ENCODE data around the gene MCCD1. TPM values are rescaled to one million over a fixed set of nuclear protein-coding genes. Genes with fewer than 3 reads are reported as not detected.
A peak's percentile ranks its signal among the peaks of the same experiment; 100 is the strongest.
"Not testable (repeated sequence)": the region's sequence is repeated elsewhere in the genome, so short reads cannot be mapped to it uniquely, and the experiment has no call there.

The MCCD1 gene
- total RNA-seq, 1 donor from 2014 or later = not detected

DNA sequence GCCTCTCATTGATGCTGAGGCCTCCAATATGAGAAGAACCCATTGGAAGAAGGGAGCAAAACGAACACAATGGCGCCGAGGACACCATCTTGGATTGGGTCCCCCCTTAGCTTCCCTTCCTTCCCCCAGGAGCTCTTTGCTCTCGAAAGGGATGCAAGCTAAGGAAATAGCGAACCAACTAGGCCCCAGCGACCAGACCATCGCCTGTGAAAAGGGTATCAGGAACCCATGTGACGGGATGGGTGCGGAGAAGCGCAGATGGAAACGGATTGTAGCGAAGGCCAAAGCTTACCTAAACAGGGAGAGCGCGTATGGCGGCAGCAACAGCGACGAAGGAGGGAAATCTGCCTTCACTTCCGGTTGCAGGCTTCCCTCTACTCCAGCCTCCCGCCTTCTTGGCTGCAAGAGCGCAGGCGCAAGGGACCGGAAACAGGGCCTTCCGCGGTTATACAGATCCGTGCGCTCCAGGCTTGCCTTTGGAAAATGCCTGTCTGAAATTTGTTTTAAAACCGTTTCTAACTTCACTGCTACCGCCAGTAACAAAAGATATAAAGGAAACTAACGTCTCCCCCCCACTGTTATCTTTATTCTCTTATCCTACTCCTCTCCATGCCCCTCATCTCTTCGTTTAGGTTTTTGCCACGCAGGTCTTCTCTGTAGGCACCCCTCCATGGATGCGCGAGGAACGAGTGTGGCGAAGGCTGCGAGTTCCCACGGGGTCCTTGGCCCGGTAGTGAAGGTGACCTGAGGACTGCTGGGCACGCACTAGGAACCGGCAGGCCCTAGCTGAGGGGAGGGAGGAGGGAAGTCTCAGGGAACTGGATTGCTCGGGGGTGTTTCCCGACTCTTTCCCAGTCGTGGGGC lies 13.1 kb downstream of the MCCD1 start, which contains the start of gene DDX39B:
Gene DDX39B (minus strand): TSS at position 346 of the 864 bp plus-strand sequence. CDS start 1,471 bp downstream, outside the sequence.
- peak; percentile 97 for DNase-seq (ENCODE audit: low spot score)

DNA sequence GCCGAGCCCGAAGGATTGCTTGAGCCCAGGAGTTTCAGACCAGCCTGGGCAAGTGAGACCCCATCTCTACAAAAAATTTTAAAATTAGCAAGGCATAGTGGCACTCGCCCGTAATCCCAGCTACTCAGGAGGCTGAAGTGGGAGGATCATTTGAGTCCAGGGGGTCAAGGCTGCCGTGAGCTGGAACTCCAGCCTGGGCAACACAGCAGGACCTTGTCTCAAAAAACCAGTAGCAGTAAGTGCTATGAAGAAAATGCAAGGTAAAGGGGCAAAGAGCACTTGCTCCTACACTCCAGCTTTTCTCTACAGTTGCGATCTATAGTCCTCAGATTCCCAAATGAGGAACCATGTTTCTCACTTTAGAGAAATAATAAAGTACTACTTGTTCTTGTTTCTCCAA lies 14.9 kb downstream of the MCCD1 start:
- DNase-seq (ENCODE audit: low spot score) = no peak

DNA sequence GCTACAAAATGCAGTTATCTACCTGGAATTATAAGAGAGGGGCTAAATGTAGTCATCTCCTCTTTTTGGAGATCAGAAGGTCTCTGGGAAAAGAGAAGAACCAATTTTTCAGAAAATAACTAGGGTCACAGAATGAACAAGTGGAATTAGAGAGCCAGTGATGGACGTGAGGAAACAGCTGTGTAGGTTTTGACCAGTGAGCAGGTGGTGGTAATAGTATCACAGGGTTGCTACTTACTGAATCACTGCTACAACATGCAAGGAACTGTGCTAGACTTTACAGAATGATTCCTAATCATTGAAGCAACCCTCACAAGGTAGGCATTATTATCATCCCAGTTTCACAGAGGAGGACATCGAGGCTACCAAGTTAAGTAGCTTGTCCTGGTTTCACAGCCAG lies 15.9 kb downstream of the MCCD1 start:
- no peak for DNase-seq (ENCODE audit: low spot score)

DNA sequence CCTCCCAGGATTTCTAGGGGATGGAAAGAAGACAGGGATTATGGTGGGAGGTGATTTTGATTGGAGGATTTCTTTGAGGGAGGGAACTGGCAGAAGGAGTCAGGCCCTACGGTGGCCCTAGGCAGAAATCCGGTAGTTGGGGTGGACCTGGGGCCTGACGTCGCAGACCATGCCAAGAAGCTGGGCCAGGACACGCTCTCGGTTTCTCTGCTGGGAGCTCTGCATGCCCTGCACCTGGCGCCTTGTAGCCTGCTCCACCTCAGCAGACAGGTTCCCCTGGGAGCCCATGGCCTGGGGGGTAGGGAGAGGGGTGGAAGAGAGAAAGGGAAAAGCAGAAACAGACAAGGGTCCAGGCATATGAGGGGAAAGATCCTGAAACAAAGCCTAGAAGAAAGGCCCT lies 16.5 kb downstream of the MCCD1 start:
- DNase-seq (ENCODE audit: low spot score) = no peak

DNA sequence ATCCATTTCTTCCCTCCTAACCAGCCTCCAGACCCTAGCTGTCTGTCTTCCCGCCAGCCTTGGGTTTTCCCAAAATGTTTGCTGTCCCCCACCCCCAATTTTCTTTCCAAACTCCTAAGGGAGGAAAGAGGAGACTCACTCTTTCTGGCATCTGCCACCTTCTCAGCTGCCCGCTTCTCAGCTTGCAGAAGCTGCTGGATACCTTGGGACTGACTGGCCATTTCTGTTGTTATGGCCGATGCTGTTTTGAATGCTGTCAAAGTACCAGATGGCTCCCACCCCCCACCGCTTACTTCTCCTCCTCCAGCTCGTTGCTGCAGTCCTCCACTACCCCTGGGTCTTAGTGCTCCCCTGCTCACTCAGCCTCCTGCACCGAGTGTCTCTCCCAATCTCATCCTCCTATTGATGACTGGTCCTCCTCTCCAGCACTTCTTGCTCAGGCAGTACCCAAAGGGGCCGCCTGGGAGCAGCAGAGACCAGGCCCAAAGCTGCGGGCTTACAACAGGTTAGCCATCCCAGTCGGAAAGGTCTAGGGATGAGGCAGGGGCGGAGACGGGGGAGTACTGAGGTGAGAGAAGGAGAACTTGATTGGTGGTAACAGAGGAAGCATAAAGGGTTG lies 17.7 kb downstream of the MCCD1 start, which contains the start of gene ATP6V1G2:
Gene ATP6V1G2 (minus strand): TSS at position 270 of the 619 bp plus-strand sequence. CDS start 49 bp downstream, at position 221.
- no peak for DNase-seq (ENCODE audit: low spot score)

DNA sequence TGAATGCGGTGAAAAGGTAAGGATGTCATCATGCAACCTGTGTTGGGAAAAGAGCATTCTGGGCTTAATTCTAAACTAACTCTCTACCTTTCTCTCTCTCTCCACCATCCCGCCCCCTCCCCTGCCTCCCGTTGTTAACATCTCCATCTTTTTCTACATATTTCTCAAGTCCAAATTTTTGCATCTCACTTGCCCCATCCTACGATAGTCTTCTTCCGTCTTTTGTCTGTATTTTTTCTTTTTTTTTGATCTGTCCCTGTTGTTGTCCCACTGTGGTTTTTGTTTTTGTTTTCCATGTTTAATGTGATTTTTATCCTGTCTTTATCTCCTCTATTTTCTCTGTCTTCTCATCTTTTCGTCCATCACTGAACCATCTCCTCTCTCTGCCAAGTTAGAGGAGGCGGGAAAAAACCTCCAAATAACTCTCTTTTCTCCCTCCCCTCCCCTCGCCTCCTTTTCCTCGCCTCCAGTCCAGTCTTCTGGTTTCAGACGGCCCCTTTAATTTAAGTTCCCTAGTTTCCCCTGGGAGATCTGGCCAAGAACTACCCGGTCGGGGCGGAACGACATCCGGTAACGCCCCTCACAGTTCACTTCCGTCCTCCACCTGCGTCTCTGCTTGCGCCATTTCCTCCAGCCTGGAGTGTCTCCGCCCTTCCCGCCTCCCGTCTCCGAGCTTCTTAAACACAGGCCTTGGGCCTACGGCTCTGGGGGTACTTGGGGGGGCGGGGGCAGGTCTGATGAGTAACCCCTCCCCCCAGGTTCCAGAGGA lies 18.4 kb downstream of the MCCD1 start, which contains the start of gene NFKBIL1:
Gene NFKBIL1 (plus strand): TSS at position 651 of the 769 bp plus-strand sequence. CDS start 87 bp downstream, at position 738.
- DNase-seq (ENCODE audit: low spot score) = peak; percentile 96

DNA sequence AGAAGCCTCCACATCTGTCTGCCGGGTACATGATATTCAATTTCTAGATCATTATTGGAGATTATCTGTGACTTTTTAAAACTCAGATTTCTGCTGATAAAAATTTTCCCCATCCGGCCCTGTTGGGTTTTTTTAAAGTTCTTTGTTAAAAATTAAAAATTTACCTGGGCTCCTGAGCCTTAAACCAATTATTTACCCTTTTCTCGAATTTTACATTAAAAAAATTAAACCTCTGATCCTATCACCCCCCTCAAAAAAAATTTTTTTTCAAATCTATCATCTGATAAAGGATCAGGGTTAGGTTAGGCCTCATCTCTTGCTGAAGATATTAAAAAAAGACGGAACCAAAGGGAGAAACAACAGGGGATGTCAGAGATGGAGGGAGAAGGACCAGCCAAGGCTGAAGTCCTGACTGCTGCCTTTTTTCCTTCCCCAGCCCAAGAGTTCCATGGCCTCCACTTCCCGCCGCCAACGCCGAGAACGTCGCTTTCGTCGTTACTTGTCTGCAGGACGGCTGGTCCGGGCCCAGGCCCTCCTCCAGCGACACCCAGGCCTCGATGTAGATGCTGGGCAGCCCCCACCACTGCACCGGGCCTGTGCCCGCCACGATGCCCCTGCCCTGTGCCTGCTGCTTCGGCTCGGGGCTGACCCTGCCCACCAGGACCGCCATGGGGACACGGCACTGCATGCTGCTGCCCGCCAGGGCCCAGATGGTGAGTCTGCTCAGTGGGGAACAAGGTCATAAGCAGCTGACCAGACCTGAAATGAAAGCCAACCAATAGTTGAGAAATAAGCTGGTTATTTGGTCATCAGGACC lies 19.2 kb downstream of the MCCD1 start:
- no peak for DNase-seq (ENCODE audit: low spot score)

DNA sequence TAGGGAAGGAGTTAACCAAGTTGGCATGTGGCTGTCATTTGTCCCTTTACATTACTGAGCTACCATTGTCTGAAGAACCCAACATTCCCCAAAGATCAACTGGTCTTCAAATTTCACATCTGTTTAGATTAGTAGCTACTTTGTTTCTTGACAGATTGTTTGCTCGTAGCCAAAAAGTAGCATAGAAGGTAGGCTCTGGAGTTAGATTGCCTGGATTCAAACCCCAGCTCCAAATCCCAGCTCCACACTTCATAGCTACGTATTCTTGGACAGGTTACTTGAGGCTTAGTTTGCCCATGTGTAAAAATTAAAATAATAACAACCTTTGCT lies 19.7 kb downstream of the MCCD1 start:
- no peak for DNase-seq (ENCODE audit: low spot score)

DNA sequence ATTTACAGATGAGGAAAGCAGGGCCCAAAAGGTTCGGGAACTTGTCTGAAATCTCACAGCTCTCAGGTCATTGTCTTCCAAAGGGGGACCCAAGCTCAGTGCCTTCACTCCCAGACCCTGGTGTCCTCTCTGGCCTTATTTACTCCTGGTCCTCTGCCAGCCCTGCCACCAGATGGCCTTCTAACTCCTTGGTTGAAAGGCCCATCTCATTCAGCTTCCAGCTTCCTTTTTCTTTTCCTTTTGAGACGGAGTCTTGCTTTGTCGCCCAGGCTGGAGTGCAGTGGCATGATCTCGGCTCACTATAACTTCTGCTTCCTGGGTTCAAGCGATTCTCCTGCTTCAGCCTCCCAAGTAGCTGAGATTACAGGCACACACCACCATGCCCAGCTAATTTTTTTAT lies 22.6 kb downstream of the MCCD1 start:
- DNase-seq (ENCODE audit: low spot score) = not testable (repeated sequence)

DNA sequence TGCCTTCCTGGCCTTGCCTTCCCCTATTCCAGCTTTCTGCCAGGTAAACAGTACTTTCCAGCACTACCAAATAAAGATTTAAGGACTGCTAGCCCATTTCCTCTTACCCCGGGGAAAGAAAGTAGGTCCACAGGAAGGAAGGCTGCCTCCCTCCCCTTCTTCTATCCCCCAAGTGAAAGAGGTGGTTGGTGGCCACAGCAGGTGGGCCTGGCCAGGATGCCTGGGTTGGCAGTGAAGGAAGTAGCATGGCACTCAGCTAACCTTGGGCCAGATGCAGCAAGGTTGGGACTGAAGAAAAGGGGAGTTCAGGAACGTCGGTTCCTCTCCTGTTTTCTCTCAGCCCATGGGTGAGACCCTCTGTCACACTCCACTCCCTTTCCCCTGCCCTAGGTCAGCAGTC lies 27.5 kb downstream of the MCCD1 start:
- DNase-seq (ENCODE audit: low spot score) = no peak

DNA sequence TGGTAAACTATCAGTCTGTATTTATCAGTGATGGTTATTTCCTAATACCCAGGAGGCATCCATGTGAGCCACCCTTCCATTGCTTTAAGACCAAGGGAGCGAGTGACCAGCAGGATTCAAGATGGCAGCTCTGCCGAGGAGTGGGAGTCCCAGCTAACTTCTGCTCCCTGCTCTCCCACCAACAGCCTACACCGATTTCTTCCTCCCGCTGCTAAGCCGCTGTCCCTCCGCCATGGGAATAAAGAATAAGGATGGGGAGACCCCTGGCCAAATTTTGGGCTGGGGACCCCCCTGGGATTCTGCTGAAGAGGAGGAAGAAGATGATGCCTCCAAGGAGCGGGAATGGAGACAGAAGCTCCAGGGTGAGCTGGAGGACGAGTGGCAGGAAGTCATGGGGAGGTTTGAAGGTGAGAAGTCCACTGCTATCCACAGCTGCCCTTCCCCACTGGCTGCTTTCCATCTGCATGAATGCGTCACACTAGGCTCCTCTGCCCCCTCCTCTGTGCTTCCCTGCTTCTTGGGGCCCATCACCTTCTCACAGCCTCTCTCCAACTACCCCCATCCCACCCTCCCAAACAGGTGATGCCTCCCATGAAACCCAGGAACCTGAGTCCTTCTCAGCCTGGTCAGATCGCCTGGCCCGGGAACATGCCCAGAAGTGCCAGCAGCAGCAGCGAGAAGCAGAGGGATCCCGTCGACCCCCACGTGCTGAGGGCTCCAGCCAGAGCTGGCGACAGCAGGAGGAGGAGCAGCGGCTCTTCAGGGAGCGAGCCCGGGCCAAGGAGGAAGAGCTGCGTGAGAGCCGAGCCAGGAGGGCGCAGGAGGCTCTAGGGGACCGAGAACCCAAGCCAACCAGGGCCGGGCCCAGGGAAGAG lies 28.9 kb downstream of the MCCD1 start:
- DNase-seq (ENCODE audit: low spot score) = no peak

DNA sequence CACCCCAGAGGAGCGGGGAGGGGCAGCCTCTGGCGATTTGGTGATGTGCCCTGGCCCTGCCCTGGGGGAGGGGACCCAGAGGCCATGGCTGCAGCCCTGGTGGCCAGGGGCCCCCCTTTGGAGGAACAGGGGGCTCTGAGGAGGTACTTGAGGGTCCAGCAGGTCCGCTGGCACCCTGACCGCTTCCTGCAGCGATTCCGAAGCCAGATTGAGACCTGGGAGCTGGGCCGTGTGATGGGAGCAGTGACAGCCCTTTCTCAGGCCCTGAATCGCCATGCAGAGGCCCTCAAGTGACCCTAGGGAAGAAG lies 29.5 kb downstream of the MCCD1 start:
- no peak for DNase-seq (ENCODE audit: low spot score)

DNA sequence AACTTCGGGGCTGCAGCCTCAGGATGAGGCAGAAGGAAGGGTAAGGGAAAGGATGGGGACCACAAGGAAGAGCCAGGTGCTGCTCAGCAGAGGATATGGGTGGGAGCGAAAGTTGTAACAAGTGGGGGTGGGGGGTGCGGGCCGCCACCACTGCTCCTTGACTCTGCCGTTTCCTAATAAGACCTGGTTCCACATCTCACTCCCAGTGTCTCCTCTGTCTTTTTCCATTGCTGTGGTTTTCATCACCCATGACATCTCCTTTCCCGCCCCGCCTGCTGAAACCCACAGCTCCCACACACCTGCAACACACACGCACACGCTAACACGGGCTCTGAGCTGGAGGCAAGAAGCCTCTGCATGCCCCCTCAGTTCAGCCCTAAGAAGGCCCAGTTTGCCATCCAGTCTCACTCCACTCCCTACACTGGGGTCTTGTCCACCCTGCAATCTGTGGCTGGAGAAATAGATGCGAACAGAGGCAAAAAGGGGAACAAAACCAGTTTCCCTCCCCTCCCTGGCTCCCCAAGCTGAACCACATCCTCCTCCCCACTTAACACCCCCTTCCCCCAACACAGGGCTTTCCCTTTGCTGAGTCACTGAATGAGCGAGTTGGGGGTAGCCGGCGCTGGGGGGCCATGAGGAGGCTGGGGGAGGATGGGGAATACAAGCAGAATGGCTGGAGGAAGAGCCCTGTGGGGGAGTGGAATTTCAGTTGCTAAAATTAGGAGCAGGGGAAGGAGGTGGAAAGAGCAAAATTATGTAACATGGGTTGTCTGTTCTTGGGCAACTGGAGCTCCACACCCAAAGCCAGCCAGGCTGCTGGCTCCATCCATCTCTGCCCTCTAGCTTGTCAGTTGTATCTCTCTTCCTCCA lies 30.1 kb downstream of the MCCD1 start:
- DNase-seq (ENCODE audit: low spot score) = no peak

DNA sequence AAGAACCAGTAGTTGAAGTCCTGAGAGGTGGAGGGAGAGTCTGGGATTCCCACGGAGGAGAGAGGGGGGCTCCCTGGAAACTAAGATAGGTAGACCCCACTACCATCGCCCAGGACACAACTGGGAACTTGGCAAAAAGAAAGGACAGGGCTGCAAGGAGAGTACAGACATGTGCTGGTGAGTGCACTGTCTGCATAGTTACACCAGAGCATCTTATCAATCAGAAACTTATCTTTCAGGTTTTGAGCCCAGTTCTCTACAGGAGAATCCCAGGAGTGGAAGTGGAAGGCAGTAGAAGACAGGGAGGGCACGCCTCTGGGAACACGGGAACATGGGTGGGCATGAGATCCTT lies 30.8 kb downstream of the MCCD1 start:
- DNase-seq (ENCODE audit: low spot score) = no peak

DNA sequence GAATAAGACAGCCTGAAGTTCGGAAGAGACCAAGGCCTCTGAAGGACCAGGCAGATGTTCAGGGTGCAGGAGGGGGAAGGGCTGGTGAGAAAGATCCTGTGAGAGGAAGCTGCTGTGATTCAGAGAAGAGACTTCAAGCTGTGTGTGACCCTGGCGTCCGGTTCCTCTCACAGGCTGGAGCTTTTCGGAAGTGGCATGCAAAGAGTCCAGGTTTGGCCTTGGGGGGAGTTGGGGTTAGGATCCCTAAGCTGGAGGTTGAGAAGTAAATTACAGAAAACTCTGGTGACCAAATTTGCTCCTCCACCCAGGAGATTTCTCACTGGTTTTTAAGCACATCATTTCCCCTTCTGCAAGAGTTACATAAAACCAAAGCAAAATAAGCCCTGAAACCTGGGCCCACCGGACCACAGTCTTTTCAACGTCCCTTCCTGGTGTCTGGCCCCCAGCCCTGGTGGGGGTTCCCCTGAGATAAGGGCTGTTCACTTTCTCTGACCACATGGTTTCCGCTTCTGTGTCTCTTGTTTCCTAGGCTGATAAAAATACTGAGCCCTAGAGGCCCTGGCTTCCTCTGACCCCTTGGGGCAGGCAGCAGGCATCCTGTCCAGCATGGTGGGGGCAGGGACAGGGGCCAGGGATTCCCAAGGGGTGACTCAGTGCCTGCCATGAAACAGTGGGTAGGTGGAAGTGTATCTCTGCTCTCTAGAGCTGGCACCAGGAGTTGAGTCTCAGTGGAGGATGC lies 31.4 kb downstream of the MCCD1 start:
- DNase-seq (ENCODE audit: low spot score) = no peak

DNA sequence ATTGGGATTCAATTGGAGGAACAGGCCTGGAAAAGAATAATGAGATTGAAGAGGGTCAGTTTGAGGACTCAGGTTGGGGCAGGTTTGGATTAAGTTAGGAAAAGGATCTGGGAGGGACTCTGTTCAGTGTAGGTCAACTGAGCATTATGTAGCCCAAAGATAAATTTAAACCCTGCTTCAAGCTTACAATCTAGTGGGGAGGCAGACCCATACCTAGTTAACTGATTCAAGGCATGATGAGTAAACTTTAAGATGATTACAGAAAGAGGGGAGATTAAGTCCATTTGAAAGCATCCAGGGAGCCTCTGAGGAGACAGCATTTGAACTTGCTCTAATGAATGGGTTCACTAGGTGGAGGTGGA lies 31.9 kb downstream of the MCCD1 start:
- DNase-seq (ENCODE audit: low spot score) = no peak

DNA sequence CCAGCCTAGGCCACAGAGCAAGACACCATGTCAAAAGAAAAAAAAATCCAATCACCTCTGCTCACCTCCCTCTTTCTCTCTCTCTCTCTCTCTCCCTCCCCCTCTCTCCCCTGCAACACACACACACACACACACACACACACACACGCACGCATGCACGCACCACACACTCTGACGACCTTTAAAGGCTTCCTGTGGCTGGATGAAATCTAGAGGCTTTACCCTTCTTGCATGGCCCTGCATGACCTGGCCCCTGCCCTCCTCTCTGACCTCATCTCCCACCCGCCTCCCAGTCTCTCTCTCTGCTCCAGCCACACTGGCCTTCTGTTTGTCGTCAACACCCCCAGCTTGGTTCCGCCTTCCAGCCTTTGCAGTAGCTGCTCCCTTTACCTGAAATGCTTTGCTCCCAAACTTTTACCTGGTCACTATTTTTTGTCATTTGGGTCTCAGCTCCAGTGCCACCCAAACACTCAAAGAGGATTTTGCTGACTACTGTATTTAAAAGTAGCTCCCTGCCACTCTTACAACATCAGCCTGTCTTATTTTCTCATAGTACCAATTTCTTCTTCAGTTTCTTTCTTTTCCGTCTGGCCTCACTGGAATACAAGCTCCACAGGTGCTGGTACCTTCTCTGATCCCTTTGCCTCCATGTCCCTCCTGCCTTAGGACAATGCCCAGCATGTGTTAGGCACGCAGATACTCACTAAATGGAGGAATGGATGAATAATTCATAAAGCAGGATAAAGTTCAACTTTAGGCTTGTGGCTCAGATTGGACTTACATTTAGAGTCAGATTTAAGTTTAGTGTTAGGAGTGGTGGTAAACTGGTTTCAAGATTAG lies 39.0 kb downstream of the MCCD1 start:
- no peak for DNase-seq (ENCODE audit: low spot score)

DNA sequence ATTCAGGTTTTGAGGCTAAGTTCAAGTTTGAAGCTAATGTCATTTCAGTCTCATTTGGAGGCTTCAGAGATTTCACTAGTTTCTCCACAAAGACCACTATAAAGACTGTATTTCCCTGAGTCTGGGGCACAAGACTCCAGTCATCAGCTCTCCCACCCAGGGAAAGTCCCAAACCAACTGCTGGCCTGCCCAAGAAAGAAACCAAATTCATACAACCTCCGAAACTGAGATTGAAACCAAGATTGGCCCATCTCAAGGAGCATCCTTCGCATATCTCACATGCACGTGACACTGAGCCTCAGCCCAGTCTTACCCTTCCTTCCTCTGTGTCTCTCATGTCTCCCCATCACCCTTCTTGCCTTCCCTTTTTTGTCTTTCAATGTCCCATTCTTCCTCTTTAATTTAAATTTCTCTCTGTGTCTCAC lies 39.8 kb downstream of the MCCD1 start:
- no peak for DNase-seq (ENCODE audit: low spot score)

Measured in mesenteric fat pad (tissue), 1 donor.